Measurements from ENCODE around the gene MYL3.

- no peak for TF ChIP-seq EZH2 (IDR thresholded peaks at IDR 0.05; ENCODE audit: borderline replicate concordance, insufficient read depth, low read depth, low read length, poor library complexity, severe bottlenecking)
- TF ChIP-seq, protein P1, sequence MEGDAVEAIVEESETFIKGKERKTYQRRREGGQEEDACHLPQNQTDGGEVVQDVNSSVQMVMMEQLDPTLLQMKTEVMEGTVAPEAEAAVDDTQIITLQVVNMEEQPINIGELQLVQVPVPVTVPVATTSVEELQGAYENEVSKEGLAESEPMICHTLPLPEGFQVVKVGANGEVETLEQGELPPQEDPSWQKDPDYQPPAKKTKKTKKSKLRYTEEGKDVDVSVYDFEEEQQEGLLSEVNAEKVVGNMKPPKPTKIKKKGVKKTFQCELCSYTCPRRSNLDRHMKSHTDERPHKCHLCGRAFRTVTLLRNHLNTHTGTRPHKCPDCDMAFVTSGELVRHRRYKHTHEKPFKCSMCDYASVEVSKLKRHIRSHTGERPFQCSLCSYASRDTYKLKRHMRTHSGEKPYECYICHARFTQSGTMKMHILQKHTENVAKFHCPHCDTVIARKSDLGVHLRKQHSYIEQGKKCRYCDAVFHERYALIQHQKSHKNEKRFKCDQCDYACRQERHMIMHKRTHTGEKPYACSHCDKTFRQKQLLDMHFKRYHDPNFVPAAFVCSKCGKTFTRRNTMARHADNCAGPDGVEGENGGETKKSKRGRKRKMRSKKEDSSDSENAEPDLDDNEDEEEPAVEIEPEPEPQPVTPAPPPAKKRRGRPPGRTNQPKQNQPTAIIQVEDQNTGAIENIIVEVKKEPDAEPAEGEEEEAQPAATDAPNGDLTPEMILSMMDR (IDR thresholded peaks at IDR 0.05): no peak
Observed at GRCh38 chr3:46830801-46831200, 32.4 kb downstream of the MYL3 start.
